HG03159 (cell line): Measurements from ENCODE around the gene VIL1.

Experiments used
- ATAC-seq: cut with Tn5 transposase; IDR thresholded peaks from one replicate; pipeline ENCODE4 v1.9.1; 2021; ENCODE audit warnings: mild to moderate bottlenecking, moderate library complexity; ENCODE audit not compliant: unreplicated experiment

The VIL1 gene

DNA sequence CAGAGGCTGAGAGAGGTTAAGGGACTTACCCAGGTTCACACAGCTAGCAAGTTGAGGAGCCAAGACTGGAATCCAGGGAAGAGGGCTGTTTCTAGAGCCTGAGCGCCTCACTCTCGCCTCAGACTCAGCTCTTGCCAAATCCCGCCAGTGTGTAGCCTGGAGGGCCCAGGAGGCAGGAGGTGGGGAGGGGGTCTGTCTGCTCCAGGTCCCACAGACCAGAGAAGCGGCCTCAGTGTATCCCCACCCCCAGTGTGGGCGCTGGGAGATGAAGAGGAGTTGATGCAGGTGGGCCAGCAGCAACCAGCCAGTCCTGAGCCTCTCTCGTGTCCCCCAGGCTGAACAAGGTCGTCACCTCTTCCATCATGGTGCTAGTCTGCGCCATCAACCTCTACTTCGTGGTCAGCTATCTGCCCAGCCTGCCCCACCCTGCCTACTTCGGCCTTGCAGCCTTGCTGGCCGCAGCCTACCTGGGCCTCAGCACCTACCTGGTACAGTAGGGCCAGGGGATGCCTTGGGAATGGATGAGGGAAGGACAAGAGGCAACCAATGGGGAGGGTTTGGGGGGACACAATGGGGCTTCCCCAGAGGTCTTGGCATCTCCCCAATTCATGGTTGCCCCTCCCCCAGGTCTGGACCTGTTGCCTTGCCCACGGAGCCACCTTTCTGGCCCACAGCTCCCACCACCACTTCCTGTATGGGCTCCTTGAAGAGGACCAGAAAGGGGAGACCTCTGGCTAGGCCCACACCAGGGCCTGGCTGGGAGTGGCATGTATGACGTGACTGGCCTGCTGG, 24.4 kb upstream of the VIL1 start:
- ATAC-seq = no peak

DNA sequence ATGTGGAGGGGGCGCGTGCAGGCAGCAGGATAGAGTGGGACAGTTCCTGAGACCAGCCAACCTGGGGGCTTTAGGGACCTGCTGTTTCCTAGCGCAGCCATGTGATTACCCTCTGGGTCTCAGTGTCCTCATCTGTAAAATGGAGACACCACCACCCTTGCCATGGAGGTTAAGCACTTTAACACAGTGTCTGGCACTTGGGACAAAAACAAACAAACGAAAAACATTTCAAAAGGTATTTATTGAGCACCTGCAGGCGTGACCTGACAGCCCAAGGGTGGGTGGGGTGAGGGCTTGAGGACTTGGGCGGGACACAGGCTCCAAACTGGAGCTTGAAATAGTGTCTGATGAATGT, 23.9 kb upstream of the VIL1 start:
- no peak for ATAC-seq

DNA sequence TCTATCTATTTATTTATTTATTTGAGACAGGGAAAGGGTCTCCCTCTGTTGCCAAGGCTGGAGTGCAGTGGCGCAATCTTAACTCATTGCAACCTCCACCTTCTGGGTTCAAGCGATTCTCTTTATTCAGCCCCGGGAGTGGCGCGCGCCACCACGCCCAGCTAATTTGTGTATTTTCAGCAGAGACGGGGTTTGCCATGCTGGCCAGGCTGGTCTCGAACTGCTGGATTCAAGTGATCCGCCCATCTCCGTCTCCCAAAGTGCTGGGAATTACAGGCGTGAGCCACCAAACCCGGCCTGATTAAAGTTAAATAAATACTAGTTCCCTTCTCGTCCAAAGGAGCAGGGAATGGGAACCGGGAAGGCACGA, 23.5 kb upstream of the VIL1 start:
- ATAC-seq = no peak

DNA sequence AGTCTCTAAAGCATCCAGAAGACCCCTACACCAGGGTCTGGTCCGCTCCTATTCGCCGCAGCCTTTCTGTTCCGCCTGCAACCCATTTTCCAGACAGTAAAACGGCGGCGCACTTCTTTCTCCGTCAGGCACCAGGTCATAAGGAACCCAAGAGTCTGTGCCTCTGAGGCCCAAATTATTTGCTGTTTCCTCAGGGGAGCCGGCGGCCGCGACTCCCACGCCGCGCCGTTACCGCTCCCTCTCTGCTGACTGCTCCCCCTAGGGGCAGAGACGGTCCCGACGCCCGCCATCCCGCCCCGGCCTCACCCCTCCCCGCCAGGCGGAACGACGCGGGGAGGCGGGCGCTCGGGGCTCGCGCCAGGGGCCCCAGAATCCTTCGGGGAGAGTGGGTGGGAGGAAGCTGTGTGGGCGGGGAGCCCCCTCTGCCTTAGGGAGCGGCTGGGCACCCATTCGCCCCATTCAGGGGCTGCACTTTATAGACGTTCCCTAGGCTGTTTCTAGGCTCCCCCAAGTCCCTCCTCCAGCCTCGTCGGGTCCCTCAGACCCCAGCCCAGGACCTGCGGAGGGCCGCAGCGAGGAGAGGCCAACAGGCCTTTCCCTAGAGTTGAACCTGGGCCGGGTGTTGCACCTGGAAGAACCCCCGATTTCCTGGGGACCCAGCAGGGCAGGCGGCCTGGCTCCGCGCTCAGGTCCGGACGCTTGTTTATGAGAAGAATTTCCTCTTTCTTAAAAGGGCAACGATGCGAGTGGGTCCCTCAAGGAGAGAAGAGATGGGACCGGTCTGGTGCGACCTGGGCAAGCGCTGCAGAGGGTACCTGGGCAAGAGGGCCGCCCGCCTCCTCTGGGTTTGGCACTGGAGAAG, 22.9 kb upstream of the VIL1 start:
- peak; percentile 47 for ATAC-seq

DNA sequence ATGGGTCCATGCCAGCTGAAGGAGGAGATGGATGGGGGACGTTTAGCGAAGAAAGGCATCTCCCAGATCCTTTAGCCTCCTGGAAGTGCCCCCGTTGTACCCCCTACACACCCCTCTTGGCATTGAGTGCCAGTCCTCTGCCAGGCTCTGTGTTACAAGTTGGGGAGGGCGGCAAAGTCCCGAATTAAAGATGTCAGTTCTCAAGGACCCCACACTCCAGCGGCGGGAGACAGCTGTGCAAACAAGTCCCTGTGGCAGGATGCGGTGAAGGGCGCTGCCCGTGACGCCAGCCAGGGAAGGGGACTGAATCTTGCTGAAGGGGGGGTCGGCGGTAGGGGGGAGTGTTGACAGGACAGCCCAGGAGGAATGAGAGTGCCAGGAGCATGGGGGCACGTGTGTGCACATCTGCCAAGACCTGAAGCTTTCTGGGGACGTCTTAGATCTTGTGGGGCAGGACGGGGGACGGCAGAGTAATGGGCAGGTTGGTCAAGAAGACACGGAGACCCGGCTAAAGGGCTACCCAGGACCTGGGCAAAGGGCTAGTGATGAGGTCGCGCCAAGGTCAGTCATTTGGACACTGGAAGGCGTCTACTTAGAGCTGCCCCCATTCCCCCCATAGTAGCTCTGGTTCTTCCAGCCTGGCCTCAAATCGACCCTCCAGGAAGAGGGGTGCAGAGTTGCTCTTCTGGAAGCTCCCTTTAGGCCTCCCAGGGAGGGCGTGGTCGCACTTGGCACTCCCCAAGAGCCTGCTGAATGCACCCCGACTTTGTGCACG, 22.0 kb upstream of the VIL1 start:
- no peak for ATAC-seq

DNA sequence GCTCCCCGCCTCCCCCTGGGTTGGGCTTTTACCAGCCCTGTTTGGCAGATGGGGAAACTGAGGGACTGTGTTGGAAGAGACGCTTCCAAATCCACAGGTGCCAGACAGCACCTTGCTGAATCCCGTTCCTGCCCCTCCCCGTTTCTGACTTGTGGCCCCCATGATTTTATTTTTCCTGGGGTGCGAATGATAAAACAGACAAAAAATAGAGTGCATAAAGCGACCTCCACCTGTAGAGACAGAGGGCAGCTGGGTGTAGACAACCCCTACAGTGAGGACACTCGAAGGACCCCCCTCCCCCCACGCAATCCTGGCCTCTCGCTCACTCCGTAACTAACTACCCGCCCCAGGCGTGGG, 21.5 kb upstream of the VIL1 start:
- ATAC-seq = no peak

- no peak for ATAC-seq
These were observed 21.0 kb upstream of the VIL1 start for GRCh38 chr2:218397820-218398436.

DNA sequence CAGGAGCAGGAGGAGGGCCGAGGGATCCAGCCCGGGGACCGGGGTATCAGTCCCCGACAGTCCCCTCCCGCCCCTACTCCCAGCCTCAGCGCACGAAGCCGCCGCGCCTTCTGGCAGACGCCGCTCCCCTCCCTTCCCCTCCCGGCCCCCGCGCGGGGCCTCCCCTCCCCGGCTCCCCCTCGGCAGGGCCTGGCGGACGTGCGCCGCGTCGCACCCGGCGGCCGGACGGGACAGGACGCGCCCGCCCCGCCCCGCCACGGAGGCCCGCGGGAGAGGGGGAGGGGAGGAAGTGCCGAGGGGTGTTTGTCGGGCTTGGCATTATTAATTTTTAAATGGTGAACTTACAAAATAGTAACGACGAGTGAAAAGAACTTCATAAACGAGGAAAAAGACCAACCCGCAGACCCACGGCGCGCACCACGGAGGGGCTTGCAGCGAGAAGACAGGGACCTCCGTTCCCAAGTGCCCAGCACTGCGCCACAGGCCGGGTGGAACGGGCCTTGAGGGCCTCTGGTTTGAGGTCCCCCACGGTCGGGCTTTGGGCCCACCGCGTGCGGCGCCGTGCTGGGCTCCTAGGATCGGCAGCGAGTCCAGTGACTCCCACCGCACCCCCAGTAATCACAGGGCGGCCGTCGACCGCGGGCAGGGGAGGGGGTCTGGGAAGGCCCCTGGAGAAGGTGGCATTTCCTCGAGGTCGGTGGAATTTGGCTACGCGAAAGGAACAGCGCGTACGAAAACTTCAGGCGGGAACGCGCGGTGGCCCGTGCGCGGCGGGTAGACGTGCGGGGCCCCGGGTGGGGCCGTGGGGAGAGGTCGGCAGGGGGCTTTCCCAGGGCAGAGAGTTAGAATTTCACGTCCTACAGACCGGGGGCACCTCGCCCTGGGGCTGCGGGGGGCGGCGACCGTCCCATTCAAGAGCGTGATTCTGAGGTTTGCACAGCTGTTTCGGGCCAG, 20.2 kb upstream of the VIL1 start:
- ATAC-seq = peak; percentile 3

GRCh38 chr2:218399391-218400166, 19.3 kb upstream of the VIL1 start, which contains the start of gene CTDSP1:
TSS of gene CTDSP1 (plus strand) at chr2:218399868. CDS start at chr2:218400091, 223 bp downstream.
- ATAC-seq = peak; percentile 40

DNA sequence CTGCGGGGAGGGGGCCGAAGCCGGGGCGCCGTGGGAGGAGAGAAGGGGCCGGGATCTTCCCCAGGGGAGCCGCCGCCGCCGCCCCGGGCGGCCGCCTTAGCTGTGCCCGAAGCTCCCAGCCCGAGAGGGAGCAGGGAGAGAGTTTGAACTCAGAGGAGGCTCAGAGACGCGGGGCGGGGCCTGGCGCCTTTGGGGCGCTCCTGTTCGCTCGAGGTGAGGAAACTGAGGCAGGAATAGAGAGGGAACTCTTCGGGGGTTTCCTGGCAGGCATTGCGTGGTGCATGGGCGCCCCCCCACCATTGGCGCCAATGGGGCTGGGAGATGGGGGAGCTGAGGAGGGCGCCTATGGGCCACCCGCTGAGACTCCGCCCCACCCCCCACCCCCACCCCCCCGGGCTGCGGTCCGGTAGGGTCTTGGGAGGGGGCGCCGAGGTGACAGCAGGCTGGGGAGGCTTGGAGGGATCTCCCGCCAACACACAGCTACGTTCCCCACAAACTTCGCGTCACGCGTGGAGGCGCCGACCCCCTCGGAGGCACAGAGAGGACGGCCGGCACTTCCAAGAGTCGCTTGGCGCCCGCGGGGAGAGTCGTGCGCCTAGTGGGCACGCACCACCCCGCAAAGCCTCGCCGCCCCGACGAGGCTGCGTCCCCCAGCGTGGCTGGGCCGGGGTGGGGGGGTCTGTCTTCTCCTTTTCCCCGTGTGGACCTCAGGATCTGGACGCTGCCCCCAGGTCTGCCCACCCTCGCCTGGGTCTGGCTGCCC, 18.6 kb upstream of the VIL1 start:
- no peak for ATAC-seq

- no peak for ATAC-seq
These were observed 17.7 kb upstream of the VIL1 start for GRCh38 chr2:218400930-218401881.

GRCh38 chr2:218401890-218402289, 17.0 kb upstream of the VIL1 start:
- no peak for ATAC-seq

- ATAC-seq = no peak
These were observed 16.4 kb upstream of the VIL1 start for GRCh38 chr2:218402491-218402901.

GRCh38 chr2:218402911-218403411, 16.0 kb upstream of the VIL1 start:
- no peak for ATAC-seq

DNA sequence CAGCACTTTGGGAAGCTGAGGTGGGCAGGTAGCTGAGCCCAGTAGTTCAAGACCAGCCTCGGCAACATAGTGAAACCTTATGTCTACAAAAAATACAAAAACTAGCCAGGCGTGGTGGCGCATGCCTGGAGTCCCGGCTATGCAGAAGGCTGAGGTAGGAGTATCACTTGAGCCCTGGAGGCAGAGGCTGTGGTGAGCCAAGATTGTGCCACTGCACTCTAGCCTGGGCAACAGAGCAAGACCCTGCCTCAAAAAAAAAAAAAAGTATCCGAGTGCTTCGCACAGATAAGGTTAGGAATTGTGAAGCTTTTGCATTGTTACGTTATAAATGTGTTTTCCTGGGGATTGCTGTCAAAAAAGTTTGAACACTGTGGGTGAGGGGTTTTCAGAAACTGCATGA, 15.1 kb upstream of the VIL1 start:
- ATAC-seq = no peak

GRCh38 chr2:218404351-218405085, 14.4 kb upstream of the VIL1 start:
- ATAC-seq = no peak
